HepG2 (cell line): Measurements from ENCODE around the gene IGBP1. TPM values are rescaled to one million over a fixed set of nuclear protein-coding genes. Genes with fewer than 3 reads are reported as not detected.

ENCODE experiments used
- AHDC1 ChIP-seq: sonication (generic); formaldehyde crosslinking; IDR thresholded peaks from 2 replicates; pipeline ENCODE4 v1.5.1; 2020; ENCODE audit warnings: mild to moderate bottlenecking, missing genetic modification reagents, borderline replicate concordance
- ATM ChIP-seq: fragments of 450-650 bp; IDR thresholded peaks from 2 replicates; pipeline ENCODE4 v1.7.1; 2017; ENCODE audit warnings: mild to moderate bottlenecking, borderline replicate concordance
- BRF2 ChIP-seq: sonication (generic); formaldehyde crosslinking; IDR thresholded peaks from 2 replicates; pipeline ENCODE4 v1.8.1; 2022; ENCODE audit warnings: mild to moderate bottlenecking, missing genetic modification reagents
- CAMTA2 ChIP-seq: sonication (generic); formaldehyde crosslinking; IDR thresholded peaks from 2 replicates; pipeline ENCODE4 v1.4.0; 2020; ENCODE audit warnings: mild to moderate bottlenecking, missing genetic modification reagents, borderline replicate concordance
- CEBPB ChIP-seq: IDR thresholded peaks from 2 replicates; pipeline ENCODE4 v1.6.1; 2011; ENCODE audit warnings: low read depth, low read length, improper control_type of control experiment, borderline replicate concordance
- ELF1 ChIP-seq: sonication (generic); formaldehyde crosslinking; IDR thresholded peaks from 2 replicates; pipeline ENCODE4 v1.4.0; 2020; ENCODE audit warnings: missing genetic modification reagents
- KLF6 ChIP-seq: IDR thresholded peaks from 2 replicates; pipeline ENCODE4 v1.8.0; 2016; ENCODE audit warnings: missing biosample characterization, missing genetic modification reagents
- MXD3 ChIP-seq: IDR thresholded peaks from 2 replicates; pipeline ENCODE4 v1.6.1; 2016; ENCODE audit warnings: mild to moderate bottlenecking, missing biosample characterization, missing genetic modification reagents
- PHF20 ChIP-seq: sonication (generic); formaldehyde crosslinking; IDR thresholded peaks from 2 replicates; pipeline ENCODE4 v1.5.0; 2020; ENCODE audit warnings: mild to moderate bottlenecking, missing genetic modification reagents
- POLR2A ChIP-seq, 2 experiments: IDR thresholded peaks; 2 replicates each; pipeline ENCODE4 v1.6.1; 2011; ENCODE audit warnings: low read depth in 2 of 2, low read length in 2 of 2, mild to moderate bottlenecking in 1 of 2, moderate library complexity in 1 of 2; ENCODE audit not compliant: insufficient read depth in 1 of 2
- PTBP1 ChIP-seq: fragments of 200-400 bp; formaldehyde crosslinking; IDR thresholded peaks from 2 replicates; pipeline ENCODE4 v1.6.1; 2018; ENCODE audit warnings: low read length, low read depth; ENCODE audit not compliant: poor library complexity, severe bottlenecking
- RARA ChIP-seq: IDR thresholded peaks from 2 replicates; pipeline ENCODE4 v1.6.1; 2016; ENCODE audit warnings: missing genetic modification reagents, missing compliant biosample characterization
- SRSF1 ChIP-seq: fragments of 200-400 bp; formaldehyde crosslinking; optimal IDR thresholded peaks from 2 replicates; pipeline ENCODE3; 2017; ENCODE audit warnings: mild to moderate bottlenecking, low read depth, low read length, moderate library complexity
- SSRP1 ChIP-seq: IDR thresholded peaks from 2 replicates; pipeline ENCODE4 v1.6.1; 2016; ENCODE audit warnings: control low read depth
- TAF1 ChIP-seq: sonication (generic); formaldehyde crosslinking; IDR thresholded peaks from 2 replicates; pipeline ENCODE4 v1.4.0; 2020; ENCODE audit warnings: missing genetic modification reagents
- THAP11 ChIP-seq: IDR thresholded peaks from 2 replicates; pipeline ENCODE4 v1.6.1; 2016; ENCODE audit warnings: missing biosample characterization, missing genetic modification reagents
- TOPORS ChIP-seq: sonication (generic); formaldehyde crosslinking; IDR thresholded peaks from 2 replicates; pipeline ENCODE4 v1.8.0; 2023; ENCODE audit warnings: mild to moderate bottlenecking, missing genetic modification reagents
- ZNF17 ChIP-seq: sonication (generic); formaldehyde crosslinking; IDR thresholded peaks from 2 replicates; pipeline ENCODE4 v1.5.0; 2020; ENCODE audit warnings: mild to moderate bottlenecking, missing genetic modification reagents
- ZNF354B ChIP-seq: sonication (generic); formaldehyde crosslinking; IDR thresholded peaks from 2 replicates; pipeline ENCODE4 v1.8.0; 2022; ENCODE audit warnings: mild to moderate bottlenecking, missing genetic modification reagents
- ZNF432 ChIP-seq: sonication (generic); formaldehyde crosslinking; IDR thresholded peaks from 2 replicates; pipeline ENCODE4 v1.5.0; 2020; ENCODE audit warnings: missing genetic modification reagents, mild to moderate bottlenecking, borderline replicate concordance
- ZNF589 ChIP-seq: sonication (generic); formaldehyde crosslinking; conservative IDR thresholded peaks from 2 replicates; pipeline ENCODE4 v1.8.0; 2022; ENCODE audit warnings: mild to moderate bottlenecking, moderate library complexity, missing genetic modification reagents
- ZNF674 ChIP-seq: sonication (generic); formaldehyde crosslinking; IDR thresholded peaks from 2 replicates; pipeline ENCODE4 v1.5.0; 2020; ENCODE audit warnings: low read depth, mild to moderate bottlenecking, missing genetic modification reagents
- ZNF678 ChIP-seq: sonication (generic); formaldehyde crosslinking; IDR thresholded peaks from 2 replicates; pipeline ENCODE4 v1.4.0; 2020; ENCODE audit warnings: mild to moderate bottlenecking, missing genetic modification reagents
- ZNF883 ChIP-seq: sonication (generic); formaldehyde crosslinking; IDR thresholded peaks from 2 replicates; pipeline ENCODE4 v1.5.1; 2020; ENCODE audit warnings: mild to moderate bottlenecking, missing genetic modification reagents; ENCODE audit errors: not compliant biosample characterization
- polyA plus RNA-seq, 8 experiments: library from polyadenylated mRNA; depleted of rRNA in 3 of 8; stranded (reverse) in 7 of 8; unstranded in 1 of 8; fragments of >200 nt; fragmentation: Illumina TruSeq in 4 of 8; extraction: Trizol in 4 of 8; gene quantifications; 2 replicates each; pipeline versions ENCODE4 v1.2.1 to v1.2.3, GENCODE V29; 2011 to 2016; ENCODE audit warnings: low read depth in 4 of 8, missing spikeins in 1 of 8, mixed read lengths in 1 of 8; ENCODE audit not compliant: insufficient read depth in 1 of 8
- total RNA-seq, 5 experiments: library from RNA; depleted of rRNA; stranded (reverse); fragments of >200 nt; fragmentation: Illumina TruSeq; extraction: Trizol; gene quantifications; 2 replicates each; pipeline ENCODE4 v1.2.3, GENCODE V29; 2016; ENCODE audit warnings: low read depth in 1 of 5

Gene IGBP1
- total and polyA plus RNA-seq, 2 of the 13 experiments (the other 11 are each of a cell fraction or from before 2014, with no cell fraction given) = 59.3 to 103 TPM

DNA sequence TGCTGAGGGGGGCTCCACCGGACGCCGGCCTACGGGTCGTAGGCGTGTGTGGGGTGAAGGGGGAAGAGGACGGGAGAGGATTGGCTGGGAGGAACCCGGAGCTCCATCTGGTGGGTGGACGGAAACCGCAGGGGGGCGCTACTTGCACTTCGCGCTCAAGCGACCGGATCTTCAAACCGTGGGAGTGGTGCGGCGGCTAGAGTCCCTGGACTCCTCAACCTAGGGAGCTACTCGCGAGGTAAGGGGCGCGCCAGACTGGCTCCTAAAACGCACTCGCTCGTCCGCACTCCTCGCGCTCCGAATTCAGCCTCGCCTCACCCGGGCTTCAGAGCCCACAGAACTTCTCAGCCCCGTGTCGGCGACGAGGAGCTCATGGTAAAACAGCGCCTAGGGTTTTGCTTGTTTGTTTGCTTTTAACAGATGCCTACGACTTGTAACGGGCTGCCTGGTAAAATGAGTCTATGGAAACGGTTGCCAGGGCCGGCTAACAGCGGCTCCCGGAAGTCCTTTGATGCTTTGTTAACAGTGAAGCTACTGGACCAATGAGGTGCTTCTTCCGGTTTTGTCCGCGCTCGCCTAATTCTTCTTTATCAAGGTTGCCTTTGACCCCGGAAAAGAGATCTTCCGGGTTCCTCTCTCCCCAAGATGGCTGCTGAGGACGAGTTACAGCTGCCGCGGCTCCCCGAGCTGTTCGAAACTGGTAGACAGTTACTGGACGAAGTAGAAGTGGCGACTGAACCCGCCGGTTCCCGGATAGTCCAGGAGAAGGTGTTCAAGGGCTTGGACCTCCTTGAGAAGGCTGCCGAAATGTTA lies at the start of gene IGBP1 (continued):
- TF ChIP-seq ZNF589 (CRISPR knock-in tag) = no peak
- TF ChIP-seq TAF1 (CRISPR knock-in tag) = peak; percentile 64; the same call in 1 of the 2 replicates
- TF ChIP-seq CEBPB = no peak
- no peak for TF ChIP-seq PTBP1
- TF ChIP-seq POLR2A (IDR thresholded peaks at IDR 0.05; ENCODE audit: insufficient read depth in 1 of 2, low read depth in 2 of 2, low read length in 2 of 2) = peak; percentile 62 to 67
- no peak for TF ChIP-seq ATM
- TF ChIP-seq KLF6 (CRISPR knock-in tag) = no peak
- TF ChIP-seq PHF20 (CRISPR knock-in tag) = peak; percentile 74
- TF ChIP-seq CAMTA2 = no peak
- TF ChIP-seq ZNF674 (CRISPR knock-in tag) = no peak
- no peak for TF ChIP-seq BRF2 (CRISPR knock-in tag)
- no peak for TF ChIP-seq ZNF432
- TF ChIP-seq AHDC1 (CRISPR knock-in tag) = no peak
- TF ChIP-seq SRSF1 = no peak
- no peak for TF ChIP-seq SSRP1 (CRISPR knock-in tag)
- TF ChIP-seq RARA (CRISPR knock-in tag) = no peak
- TF ChIP-seq TOPORS = no peak
- TF ChIP-seq ELF1 (CRISPR knock-in tag) = peak; percentile 94
- no peak for TF ChIP-seq ZNF678 (CRISPR knock-in tag)
- TF ChIP-seq THAP11 (CRISPR knock-in tag) = peak; percentile 74
- TF ChIP-seq ZNF354B (CRISPR knock-in tag) = no peak
- TF ChIP-seq ZNF883 (CRISPR knock-in tag) = no peak
- TF ChIP-seq ZNF17 (CRISPR knock-in tag) = no peak
- TF ChIP-seq MXD3 = peak; percentile 30; the same call in 1 of the 2 replicates
